Omental fat pad (tissue), 4 donors: ENCODE results near the gene HOMER2. TPM values are rescaled to one million over a fixed set of nuclear protein-coding genes. Genes with fewer than 3 reads are reported as not detected.
"Not testable (repeated sequence)": the region's sequence is repeated elsewhere in the genome, so short reads cannot be mapped to it uniquely, and the experiment has no call there.

Experiments
- ATAC-seq: fragments of 150-250 bp; one replicate; pipeline ENCODE4 v1.9.1; 2016; ENCODE audit warnings: mild to moderate bottlenecking, moderate library complexity; ENCODE audit not compliant: low FRiP score
- DNase-seq: peaks from one replicate; pipeline ENCODE4 v3.0.0-alpha.2; 2019; ENCODE audit warnings: low spot score
- CTCF ChIP-seq, 3 donors: fragments of 450-650 bp; IDR thresholded peaks; one replicate each; pipeline ENCODE4 v1.5.1; 2016 to 2017; ENCODE audit warnings: antibody characterized with exemption in 3 of 3, mild to moderate bottlenecking in 3 of 3, moderate library complexity in 2 of 3
- total RNA-seq, 4 donors: library from RNA; depleted of rRNA; stranded (reverse); fragments of >200 nt; gene quantifications; one replicate each; pipeline ENCODE4 v1.1.0, GENCODE V29; 2016

HOMER2 gene
- total RNA-seq: 1 to 10 TPM; 4.0 to 7.1 (median 4.7) TPM

GRCh38 chr15:82952158-82953081, at the start of gene HOMER2:
Gene HOMER2 (minus strand): TSS chr15:82952720. CDS start chr15:82952535, 185 bp downstream.
- no peak for DNase-seq
- ATAC-seq: peak; percentile 62

GRCh38 chr15:83000672-83001031, 48.1 kb upstream of the HOMER2 start:
- ATAC-seq, DNase-seq: not testable (repeated sequence)

More at GRCh38 chr15:82952158-82953081, at the start of gene HOMER2:
- no peak for TF ChIP-seq CTCF (IDR thresholded peaks at IDR 0.05)

GRCh38 chr15:82999905-83000671, 47.6 kb upstream of the HOMER2 start:
- ATAC-seq (peak; percentile 59), DNase-seq (no peak)
- no peak for TF ChIP-seq CTCF (IDR thresholded peaks at IDR 0.05)

GRCh38 chr15:82999426-82999825, 46.9 kb upstream of the HOMER2 start:
- DNase-seq (no peak), ATAC-seq (no peak)
- TF ChIP-seq CTCF (IDR thresholded peaks at IDR 0.05): no peak

GRCh38 chr15:82995938-82996337, 43.4 kb upstream of the HOMER2 start:
- DNase-seq: no peak

GRCh38 chr15:82995076-82995475, 42.6 kb upstream of the HOMER2 start:
- no peak for ATAC-seq
- DNase-seq: no peak

More at GRCh38 chr15:82995938-82996337, 43.4 kb upstream of the HOMER2 start:
- no peak for TF ChIP-seq CTCF (IDR thresholded peaks at IDR 0.05)
- no peak for ATAC-seq

More at GRCh38 chr15:82995076-82995475, 42.6 kb upstream of the HOMER2 start:
- TF ChIP-seq CTCF (IDR thresholded peaks at IDR 0.05): no peak
